ENCODE results near the gene GRIA2. TPM values are rescaled to one million over a fixed set of nuclear protein-coding genes. Genes with fewer than 3 reads are reported as not detected.

The GRIA2 gene
- polyA plus RNA-seq, 1 of the 3 experiments (the other 2 are of a cell fraction) = 0.16 TPM

DNA sequence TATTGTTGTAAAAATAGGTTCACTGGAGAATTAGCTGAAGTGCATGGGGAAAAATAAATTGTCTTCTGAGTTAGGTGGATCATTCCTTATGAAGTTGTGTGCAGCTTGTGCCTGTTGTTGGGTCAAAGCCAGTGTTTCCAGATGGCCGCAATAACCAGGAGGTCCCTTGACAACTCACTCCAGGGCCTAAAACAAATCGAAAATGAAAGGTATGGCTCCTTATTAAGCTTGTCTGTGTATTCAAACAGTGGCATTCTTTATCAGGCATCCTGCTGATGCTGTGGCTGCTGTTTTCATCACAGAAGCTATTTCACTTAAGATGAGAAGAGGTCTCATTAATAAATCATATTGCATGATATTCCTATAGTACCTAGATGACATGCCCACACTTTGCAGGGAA is 80.2 kb downstream of the GRIA2 start:
- Histone ChIP-seq H3K79me2 (ENCODE audit: insufficient read depth) (no peaks in the 10 kb centered on the region), H3K27me3 (ENCODE audit: insufficient read depth) (no peaks in the 10 kb centered on the region; the same call in 1 of the 2 replicates), H3K27ac (ENCODE audit: low read depth in 2 of 2, low read length in 1 of 2) (no peak overlapping the region), H3F3A (replicated peaks; ENCODE audit: insufficient read depth) (no peaks in the 10 kb centered on the region), H3K9me2 (no peaks in the 10 kb centered on the region), H3K9me3 (no peaks in the 10 kb centered on the region), H3K4me1 (ENCODE audit: control insufficient read depth in 1 of 2, insufficient read depth in 2 of 2, low read depth in 1 of 2, low read length in 1 of 2) (peaks cover 0 to 2% of the 10 kb centered on the region in 2 experiments; a peak in 2 of 4 replicates), H3K4me3 (ENCODE audit: low read depth in 2 of 2, low read length in 1 of 2) (no peak overlapping the region), H3K9ac (no peak overlapping the region), H3K4me2 (no peak overlapping the region), H4K20me1 (ENCODE audit: insufficient read depth) (no peaks in the 10 kb centered on the region), H3K36me3 (replicated peaks in 1 of 2; ENCODE audit: control insufficient read depth in 1 of 2, insufficient read depth in 2 of 2, low read length in 1 of 2) (no peaks in the 10 kb centered on the region), H2AFZ (ENCODE audit: low read depth) (no peak overlapping the region)
- TF ChIP-seq YY1 (IDR thresholded peaks at IDR 0.05; ENCODE audit: low read depth) = no peak
- TF ChIP-seq POLR2AphosphoS5 (IDR thresholded peaks at IDR 0.05; ENCODE audit: low read depth, low read length) = no peak
- TF ChIP-seq, protein P1, sequence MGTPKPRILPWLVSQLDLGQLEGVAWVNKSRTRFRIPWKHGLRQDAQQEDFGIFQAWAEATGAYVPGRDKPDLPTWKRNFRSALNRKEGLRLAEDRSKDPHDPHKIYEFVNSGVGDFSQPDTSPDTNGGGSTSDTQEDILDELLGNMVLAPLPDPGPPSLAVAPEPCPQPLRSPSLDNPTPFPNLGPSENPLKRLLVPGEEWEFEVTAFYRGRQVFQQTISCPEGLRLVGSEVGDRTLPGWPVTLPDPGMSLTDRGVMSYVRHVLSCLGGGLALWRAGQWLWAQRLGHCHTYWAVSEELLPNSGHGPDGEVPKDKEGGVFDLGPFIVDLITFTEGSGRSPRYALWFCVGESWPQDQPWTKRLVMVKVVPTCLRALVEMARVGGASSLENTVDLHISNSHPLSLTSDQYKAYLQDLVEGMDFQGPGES (IDR thresholded peaks at IDR 0.05; ENCODE audit: low read depth, low read length) = no peak
- TF ChIP-seq, protein P2, sequence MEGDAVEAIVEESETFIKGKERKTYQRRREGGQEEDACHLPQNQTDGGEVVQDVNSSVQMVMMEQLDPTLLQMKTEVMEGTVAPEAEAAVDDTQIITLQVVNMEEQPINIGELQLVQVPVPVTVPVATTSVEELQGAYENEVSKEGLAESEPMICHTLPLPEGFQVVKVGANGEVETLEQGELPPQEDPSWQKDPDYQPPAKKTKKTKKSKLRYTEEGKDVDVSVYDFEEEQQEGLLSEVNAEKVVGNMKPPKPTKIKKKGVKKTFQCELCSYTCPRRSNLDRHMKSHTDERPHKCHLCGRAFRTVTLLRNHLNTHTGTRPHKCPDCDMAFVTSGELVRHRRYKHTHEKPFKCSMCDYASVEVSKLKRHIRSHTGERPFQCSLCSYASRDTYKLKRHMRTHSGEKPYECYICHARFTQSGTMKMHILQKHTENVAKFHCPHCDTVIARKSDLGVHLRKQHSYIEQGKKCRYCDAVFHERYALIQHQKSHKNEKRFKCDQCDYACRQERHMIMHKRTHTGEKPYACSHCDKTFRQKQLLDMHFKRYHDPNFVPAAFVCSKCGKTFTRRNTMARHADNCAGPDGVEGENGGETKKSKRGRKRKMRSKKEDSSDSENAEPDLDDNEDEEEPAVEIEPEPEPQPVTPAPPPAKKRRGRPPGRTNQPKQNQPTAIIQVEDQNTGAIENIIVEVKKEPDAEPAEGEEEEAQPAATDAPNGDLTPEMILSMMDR (IDR thresholded peaks at IDR 0.05) = no peak
- TF ChIP-seq, protein P3, sequence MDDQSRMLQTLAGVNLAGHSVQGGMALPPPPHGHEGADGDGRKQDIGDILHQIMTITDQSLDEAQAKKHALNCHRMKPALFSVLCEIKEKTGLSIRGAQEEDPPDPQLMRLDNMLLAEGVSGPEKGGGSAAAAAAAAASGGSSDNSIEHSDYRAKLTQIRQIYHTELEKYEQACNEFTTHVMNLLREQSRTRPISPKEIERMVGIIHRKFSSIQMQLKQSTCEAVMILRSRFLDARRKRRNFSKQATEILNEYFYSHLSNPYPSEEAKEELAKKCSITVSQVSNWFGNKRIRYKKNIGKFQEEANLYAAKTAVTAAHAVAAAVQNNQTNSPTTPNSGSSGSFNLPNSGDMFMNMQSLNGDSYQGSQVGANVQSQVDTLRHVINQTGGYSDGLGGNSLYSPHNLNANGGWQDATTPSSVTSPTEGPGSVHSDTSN (IDR thresholded peaks at IDR 0.05) = no peak
- WGBS (ENCODE audit: low lambda C conversion rate) = 32% methylated on average over 2 of the region's 2 CpGs
- DNase-seq = peak; percentile 1
- ChIA-PET CTCF (no interaction called here), POLR2A (no interaction called here)

DNA sequence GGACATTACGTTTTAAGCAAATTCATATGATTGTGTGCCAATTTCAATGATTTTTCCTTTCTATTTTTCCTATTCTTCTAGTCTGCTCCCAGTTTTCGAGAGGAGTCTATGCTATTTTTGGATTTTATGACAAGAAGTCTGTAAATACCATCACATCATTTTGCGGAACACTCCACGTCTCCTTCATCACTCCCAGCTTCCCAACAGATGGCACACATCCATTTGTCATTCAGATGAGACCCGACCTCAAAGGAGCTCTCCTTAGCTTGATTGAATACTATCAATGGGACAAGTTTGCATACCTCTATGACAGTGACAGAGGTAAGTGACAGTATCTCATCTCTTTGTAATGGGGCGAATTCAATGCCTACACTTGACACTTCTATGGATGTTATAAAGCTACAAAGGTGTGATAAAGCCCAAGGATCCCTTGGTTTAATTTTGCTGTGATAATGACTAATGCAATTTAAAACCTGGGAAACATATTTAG is 83.0 kb downstream of the GRIA2 start:
- H3K27ac ChIP-seq (ENCODE audit: low read depth in 2 of 2, low read length in 1 of 2) = no peak overlapping the region
- no peaks in the 10 kb centered on the region for H3F3A ChIP-seq (replicated peaks; ENCODE audit: insufficient read depth)
- 36% methylated on average over 6 of the region's 6 CpGs for WGBS (ENCODE audit: low lambda C conversion rate)
- H3K4me3 ChIP-seq (ENCODE audit: low read depth in 2 of 2, low read length in 1 of 2) = no peak overlapping the region
- no peak overlapping the region for H2AFZ ChIP-seq (ENCODE audit: low read depth)
- DNase-seq = no peak
- H3K4me1 ChIP-seq (ENCODE audit: control insufficient read depth in 1 of 2, insufficient read depth in 2 of 2, low read depth in 1 of 2, low read length in 1 of 2) = peaks cover 0 to 2% of the 10 kb centered on the region in 2 experiments; a peak in 2 of 4 replicates
- ChIA-PET CTCF (interaction anchor here (0.9 kb wide), 1 partner anchor 18 kb away, joined by 3 read pairs; no protein-coding TSS in a partner anchor), POLR2A (no interaction called here)
- no peaks in the 10 kb centered on the region; the same call in 1 of the 2 replicates for H3K27me3 ChIP-seq (ENCODE audit: insufficient read depth)
- no peaks in the 10 kb centered on the region for H4K20me1 ChIP-seq (ENCODE audit: insufficient read depth)
- H3K4me2 ChIP-seq = no peak overlapping the region
- H3K9ac ChIP-seq = no peak overlapping the region
- H3K79me2 ChIP-seq (ENCODE audit: insufficient read depth) = no peaks in the 10 kb centered on the region
- H3K9me3 ChIP-seq = no peaks in the 10 kb centered on the region
- H3K9me2 ChIP-seq = no peaks in the 10 kb centered on the region
- H3K36me3 ChIP-seq (replicated peaks in 1 of 2; ENCODE audit: control insufficient read depth in 1 of 2, insufficient read depth in 2 of 2, low read length in 1 of 2) = no peaks in the 10 kb centered on the region
- TF ChIP-seq, protein P1 (IDR thresholded peaks at IDR 0.05; ENCODE audit: low read depth, low read length) = no peak
- no peak for TF ChIP-seq TCF12 (IDR thresholded peaks at IDR 0.05)
- TF ChIP-seq, protein P4, sequence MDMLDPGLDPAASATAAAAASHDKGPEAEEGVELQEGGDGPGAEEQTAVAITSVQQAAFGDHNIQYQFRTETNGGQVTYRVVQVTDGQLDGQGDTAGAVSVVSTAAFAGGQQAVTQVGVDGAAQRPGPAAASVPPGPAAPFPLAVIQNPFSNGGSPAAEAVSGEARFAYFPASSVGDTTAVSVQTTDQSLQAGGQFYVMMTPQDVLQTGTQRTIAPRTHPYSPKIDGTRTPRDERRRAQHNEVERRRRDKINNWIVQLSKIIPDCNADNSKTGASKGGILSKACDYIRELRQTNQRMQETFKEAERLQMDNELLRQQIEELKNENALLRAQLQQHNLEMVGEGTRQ (IDR thresholded peaks at IDR 0.05; ENCODE audit: borderline replicate concordance, low read depth, low read length) = no peak
- no peak for TF ChIP-seq ELF1 (IDR thresholded peaks at IDR 0.05)
- no peak for TF ChIP-seq MXI1 (IDR thresholded peaks at IDR 0.05; ENCODE audit: low read depth, low read length)
- TF ChIP-seq, protein P5, sequence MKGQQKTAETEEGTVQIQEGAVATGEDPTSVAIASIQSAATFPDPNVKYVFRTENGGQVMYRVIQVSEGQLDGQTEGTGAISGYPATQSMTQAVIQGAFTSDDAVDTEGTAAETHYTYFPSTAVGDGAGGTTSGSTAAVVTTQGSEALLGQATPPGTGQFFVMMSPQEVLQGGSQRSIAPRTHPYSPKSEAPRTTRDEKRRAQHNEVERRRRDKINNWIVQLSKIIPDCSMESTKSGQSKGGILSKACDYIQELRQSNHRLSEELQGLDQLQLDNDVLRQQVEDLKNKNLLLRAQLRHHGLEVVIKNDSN (IDR thresholded peaks at IDR 0.05; ENCODE audit: borderline replicate concordance, low read depth) = no peak
- TF ChIP-seq, protein P6, sequence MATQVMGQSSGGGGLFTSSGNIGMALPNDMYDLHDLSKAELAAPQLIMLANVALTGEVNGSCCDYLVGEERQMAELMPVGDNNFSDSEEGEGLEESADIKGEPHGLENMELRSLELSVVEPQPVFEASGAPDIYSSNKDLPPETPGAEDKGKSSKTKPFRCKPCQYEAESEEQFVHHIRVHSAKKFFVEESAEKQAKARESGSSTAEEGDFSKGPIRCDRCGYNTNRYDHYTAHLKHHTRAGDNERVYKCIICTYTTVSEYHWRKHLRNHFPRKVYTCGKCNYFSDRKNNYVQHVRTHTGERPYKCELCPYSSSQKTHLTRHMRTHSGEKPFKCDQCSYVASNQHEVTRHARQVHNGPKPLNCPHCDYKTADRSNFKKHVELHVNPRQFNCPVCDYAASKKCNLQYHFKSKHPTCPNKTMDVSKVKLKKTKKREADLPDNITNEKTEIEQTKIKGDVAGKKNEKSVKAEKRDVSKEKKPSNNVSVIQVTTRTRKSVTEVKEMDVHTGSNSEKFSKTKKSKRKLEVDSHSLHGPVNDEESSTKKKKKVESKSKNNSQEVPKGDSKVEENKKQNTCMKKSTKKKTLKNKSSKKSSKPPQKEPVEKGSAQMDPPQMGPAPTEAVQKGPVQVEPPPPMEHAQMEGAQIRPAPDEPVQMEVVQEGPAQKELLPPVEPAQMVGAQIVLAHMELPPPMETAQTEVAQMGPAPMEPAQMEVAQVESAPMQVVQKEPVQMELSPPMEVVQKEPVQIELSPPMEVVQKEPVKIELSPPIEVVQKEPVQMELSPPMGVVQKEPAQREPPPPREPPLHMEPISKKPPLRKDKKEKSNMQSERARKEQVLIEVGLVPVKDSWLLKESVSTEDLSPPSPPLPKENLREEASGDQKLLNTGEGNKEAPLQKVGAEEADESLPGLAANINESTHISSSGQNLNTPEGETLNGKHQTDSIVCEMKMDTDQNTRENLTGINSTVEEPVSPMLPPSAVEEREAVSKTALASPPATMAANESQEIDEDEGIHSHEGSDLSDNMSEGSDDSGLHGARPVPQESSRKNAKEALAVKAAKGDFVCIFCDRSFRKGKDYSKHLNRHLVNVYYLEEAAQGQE (IDR thresholded peaks at IDR 0.05; ENCODE audit: low read depth, low read length) = no peak
- TF ChIP-seq CHD2 (IDR thresholded peaks at IDR 0.05; ENCODE audit: low read length, partially characterized antibody) = no peak
- TF ChIP-seq POLR2AphosphoS5 (IDR thresholded peaks at IDR 0.05; ENCODE audit: low read depth, low read length) = no peak
- TF ChIP-seq MEF2A (IDR thresholded peaks at IDR 0.05; ENCODE audit: borderline replicate concordance, low read depth) = no peak
- no peak for TF ChIP-seq NFIC (IDR thresholded peaks at IDR 0.05; ENCODE audit: borderline replicate concordance)
- TF ChIP-seq RCOR1 (IDR thresholded peaks at IDR 0.05; ENCODE audit: low read length) = no peak
- no peak for TF ChIP-seq FOXM1 (IDR thresholded peaks at IDR 0.05; ENCODE audit: low read depth)
- no peak for TF ChIP-seq FOXJ3 (CRISPR knock-in tag; IDR thresholded peaks at IDR 0.05)
